ENCODE measurements around the gene ARRDC5. TPM values are rescaled to one million over a fixed set of nuclear protein-coding genes. Genes with fewer than 3 reads are reported as not detected.

The ARRDC5 gene
- polyA plus RNA-seq, 1 of the 3 experiments (the other 2 are of a cell fraction): not detected

DNA sequence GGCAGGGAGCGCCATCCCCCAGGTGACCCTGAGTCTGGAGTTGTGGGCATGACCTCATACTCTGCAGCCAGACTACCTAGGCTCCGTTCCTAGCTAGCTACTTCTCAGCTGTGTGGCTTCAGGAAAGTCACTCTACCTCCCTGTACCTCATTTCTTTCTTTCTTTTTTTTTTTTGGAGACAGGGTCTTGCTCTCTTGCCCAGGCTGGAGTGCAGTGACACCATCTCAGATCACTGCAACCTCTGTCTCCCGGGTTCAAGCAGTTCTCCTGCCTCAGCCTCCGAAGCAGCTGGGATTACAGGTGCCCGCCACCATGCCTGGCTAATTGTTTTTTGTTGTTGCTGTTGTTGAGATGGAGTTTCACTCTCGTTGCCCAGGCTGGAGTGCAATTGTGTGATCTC lies 50.2 kb downstream of the ARRDC5 start:
- ChIA-PET POLR2A (no interaction called here), CTCF (interaction anchor here (0.6 to 17.9 kb wide), 12 partner anchors 7 to 1876 kb away, joined by 3 to 409 read pairs (median 10); partner anchors contain the start of genes ARRDC5 and PLIN3)
- H3K4me3 ChIP-seq (ENCODE audit: low read depth in 2 of 2, low read length in 1 of 2): no peak overlapping the region
- H4K20me1 ChIP-seq (ENCODE audit: insufficient read depth): no peaks in the 10 kb centered on the region
- WGBS (ENCODE audit: low lambda C conversion rate): 97% methylated on average over 6 of the region's 6 CpGs
- H3K79me2 ChIP-seq (ENCODE audit: insufficient read depth): 0 out of 2 replicates have a peak, but pooled peaks cover 9% of the 10 kb centered on the region
- TF ChIP-seq CHD2 (IDR thresholded peaks at IDR 0.05; ENCODE audit: low read length, partially characterized antibody) (no peak), FOXJ3 (CRISPR knock-in tag; IDR thresholded peaks at IDR 0.05) (no peak), TEAD4 (IDR thresholded peaks at IDR 0.05; ENCODE audit: borderline replicate concordance, insufficient read depth) (no peak), NRF1 (IDR thresholded peaks at IDR 0.05; ENCODE audit: low read depth, low read length) (no peak), MXI1 (IDR thresholded peaks at IDR 0.05; ENCODE audit: low read depth, low read length) (no peak), TAF1 (IDR thresholded peaks at IDR 0.05; ENCODE audit: borderline replicate concordance, low read depth, low read length) (no peak), SMC3 (IDR thresholded peaks at IDR 0.05; ENCODE audit: low read depth, low read length) (no peak), GABPA (IDR thresholded peaks at IDR 0.05; ENCODE audit: low read depth) (no peak), POLR2AphosphoS5 (IDR thresholded peaks at IDR 0.05; ENCODE audit: low read depth, low read length) (no peak), NFIC (IDR thresholded peaks at IDR 0.05; ENCODE audit: borderline replicate concordance) (no peak), JUND (IDR thresholded peaks at IDR 0.05) (no peak), EP300 (IDR thresholded peaks at IDR 0.05; ENCODE audit: borderline replicate concordance in 1 of 2, low read depth in 1 of 2, low read length in 1 of 2) (no peak)
- TF ChIP-seq, protein P1, sequence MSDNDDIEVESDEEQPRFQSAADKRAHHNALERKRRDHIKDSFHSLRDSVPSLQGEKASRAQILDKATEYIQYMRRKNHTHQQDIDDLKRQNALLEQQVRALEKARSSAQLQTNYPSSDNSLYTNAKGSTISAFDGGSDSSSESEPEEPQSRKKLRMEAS (IDR thresholded peaks at IDR 0.05; ENCODE audit: low read depth): no peak
- TF ChIP-seq, protein P2, sequence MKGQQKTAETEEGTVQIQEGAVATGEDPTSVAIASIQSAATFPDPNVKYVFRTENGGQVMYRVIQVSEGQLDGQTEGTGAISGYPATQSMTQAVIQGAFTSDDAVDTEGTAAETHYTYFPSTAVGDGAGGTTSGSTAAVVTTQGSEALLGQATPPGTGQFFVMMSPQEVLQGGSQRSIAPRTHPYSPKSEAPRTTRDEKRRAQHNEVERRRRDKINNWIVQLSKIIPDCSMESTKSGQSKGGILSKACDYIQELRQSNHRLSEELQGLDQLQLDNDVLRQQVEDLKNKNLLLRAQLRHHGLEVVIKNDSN (IDR thresholded peaks at IDR 0.05; ENCODE audit: borderline replicate concordance, low read depth): no peak
- TF ChIP-seq, protein P3, sequence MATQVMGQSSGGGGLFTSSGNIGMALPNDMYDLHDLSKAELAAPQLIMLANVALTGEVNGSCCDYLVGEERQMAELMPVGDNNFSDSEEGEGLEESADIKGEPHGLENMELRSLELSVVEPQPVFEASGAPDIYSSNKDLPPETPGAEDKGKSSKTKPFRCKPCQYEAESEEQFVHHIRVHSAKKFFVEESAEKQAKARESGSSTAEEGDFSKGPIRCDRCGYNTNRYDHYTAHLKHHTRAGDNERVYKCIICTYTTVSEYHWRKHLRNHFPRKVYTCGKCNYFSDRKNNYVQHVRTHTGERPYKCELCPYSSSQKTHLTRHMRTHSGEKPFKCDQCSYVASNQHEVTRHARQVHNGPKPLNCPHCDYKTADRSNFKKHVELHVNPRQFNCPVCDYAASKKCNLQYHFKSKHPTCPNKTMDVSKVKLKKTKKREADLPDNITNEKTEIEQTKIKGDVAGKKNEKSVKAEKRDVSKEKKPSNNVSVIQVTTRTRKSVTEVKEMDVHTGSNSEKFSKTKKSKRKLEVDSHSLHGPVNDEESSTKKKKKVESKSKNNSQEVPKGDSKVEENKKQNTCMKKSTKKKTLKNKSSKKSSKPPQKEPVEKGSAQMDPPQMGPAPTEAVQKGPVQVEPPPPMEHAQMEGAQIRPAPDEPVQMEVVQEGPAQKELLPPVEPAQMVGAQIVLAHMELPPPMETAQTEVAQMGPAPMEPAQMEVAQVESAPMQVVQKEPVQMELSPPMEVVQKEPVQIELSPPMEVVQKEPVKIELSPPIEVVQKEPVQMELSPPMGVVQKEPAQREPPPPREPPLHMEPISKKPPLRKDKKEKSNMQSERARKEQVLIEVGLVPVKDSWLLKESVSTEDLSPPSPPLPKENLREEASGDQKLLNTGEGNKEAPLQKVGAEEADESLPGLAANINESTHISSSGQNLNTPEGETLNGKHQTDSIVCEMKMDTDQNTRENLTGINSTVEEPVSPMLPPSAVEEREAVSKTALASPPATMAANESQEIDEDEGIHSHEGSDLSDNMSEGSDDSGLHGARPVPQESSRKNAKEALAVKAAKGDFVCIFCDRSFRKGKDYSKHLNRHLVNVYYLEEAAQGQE (IDR thresholded peaks at IDR 0.05; ENCODE audit: low read depth, low read length): no peak
- peaks cover 4 to 52% of the 10 kb centered on the region in 2 experiments for H3K36me3 ChIP-seq (replicated peaks in 1 of 2; ENCODE audit: control insufficient read depth in 1 of 2, insufficient read depth in 2 of 2, low read length in 1 of 2)
- no peaks in the 10 kb centered on the region for H3K4me1 ChIP-seq (ENCODE audit: control insufficient read depth in 1 of 2, insufficient read depth in 2 of 2, low read depth in 1 of 2, low read length in 1 of 2)
- H3K9ac ChIP-seq: no peak overlapping the region
- no peak overlapping the region for H3K4me2 ChIP-seq
- H3F3A ChIP-seq (replicated peaks; ENCODE audit: insufficient read depth): peaks cover 6% of the 10 kb centered on the region
- H3K9me2 ChIP-seq: no peaks in the 10 kb centered on the region
- no peaks in the 10 kb centered on the region for H3K27me3 ChIP-seq (ENCODE audit: insufficient read depth)
- H2AFZ ChIP-seq (ENCODE audit: low read depth): no peak overlapping the region
- no peak overlapping the region for H3K27ac ChIP-seq (ENCODE audit: low read depth in 2 of 2, low read length in 1 of 2)
- no peak for DNase-seq
- no peaks in the 10 kb centered on the region for H3K9me3 ChIP-seq

All from SK-N-SH (cell line).